ENCODE measurements around the gene MAP3K2.

DNA sequence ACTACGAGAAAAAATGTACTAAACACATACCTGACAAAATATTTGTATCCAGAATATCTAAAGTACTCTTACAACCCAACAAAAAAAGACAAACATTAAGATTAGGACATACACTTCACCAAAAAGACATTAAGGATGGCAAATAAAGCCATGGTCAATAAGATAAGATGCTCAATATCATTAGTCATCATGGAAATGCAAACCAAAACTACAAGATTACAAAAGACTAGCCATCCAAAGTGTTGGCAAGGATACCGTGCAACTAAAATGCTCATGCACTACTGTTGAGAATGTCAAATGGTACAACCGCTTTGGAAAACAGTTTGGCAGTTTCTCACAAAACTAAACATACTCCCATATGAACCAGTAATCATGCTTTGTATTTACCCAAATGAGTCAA is 29.7 kb downstream of the MAP3K2 start:
- TF ChIP-seq, protein P1, sequence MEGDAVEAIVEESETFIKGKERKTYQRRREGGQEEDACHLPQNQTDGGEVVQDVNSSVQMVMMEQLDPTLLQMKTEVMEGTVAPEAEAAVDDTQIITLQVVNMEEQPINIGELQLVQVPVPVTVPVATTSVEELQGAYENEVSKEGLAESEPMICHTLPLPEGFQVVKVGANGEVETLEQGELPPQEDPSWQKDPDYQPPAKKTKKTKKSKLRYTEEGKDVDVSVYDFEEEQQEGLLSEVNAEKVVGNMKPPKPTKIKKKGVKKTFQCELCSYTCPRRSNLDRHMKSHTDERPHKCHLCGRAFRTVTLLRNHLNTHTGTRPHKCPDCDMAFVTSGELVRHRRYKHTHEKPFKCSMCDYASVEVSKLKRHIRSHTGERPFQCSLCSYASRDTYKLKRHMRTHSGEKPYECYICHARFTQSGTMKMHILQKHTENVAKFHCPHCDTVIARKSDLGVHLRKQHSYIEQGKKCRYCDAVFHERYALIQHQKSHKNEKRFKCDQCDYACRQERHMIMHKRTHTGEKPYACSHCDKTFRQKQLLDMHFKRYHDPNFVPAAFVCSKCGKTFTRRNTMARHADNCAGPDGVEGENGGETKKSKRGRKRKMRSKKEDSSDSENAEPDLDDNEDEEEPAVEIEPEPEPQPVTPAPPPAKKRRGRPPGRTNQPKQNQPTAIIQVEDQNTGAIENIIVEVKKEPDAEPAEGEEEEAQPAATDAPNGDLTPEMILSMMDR (IDR thresholded peaks at IDR 0.05), result no peak
- no peak for TF ChIP-seq POLR2AphosphoS5 (IDR thresholded peaks at IDR 0.05)

Data from prostate gland (tissue), 2 donors.